ENCODE measurements around the gene KIAA1755. TPM values are rescaled to one million over a fixed set of nuclear protein-coding genes. Genes with fewer than 3 reads are reported as not detected.
A peak's percentile ranks its signal among the peaks of the same experiment; 100 is the strongest.

Gene KIAA1755
- total RNA-seq, 2 donors from 2014 or later, result not detected

GRCh38 chr20:38199501-38200390, 60.8 kb downstream of the KIAA1755 start:
- Mint-ChIP-seq H3K4me3 (no peak overlapping the region), H3K36me3 (no peaks in the 10 kb centered on the region), H3K27me3 (peaks cover 3 to 23% of the 10 kb centered on the region in 2 donors), H3K27ac (no peak overlapping the region), H3K9me3 (no peaks in the 10 kb centered on the region), H3K4me1 (ENCODE audit: low read depth in 2 of 2) (no peaks in the 10 kb centered on the region)
- DNase-seq (ENCODE audit: low spot score) (peak; percentile 46), ATAC-seq (no peak)

GRCh38 chr20:38198238-38198861, 62.2 kb downstream of the KIAA1755 start:
- Mint-ChIP-seq H3K4me3 (no peak overlapping the region), H3K4me1 (ENCODE audit: low read depth in 2 of 2) (no peaks in the 10 kb centered on the region), H3K27ac (no peak overlapping the region), H3K9me3 (no peaks in the 10 kb centered on the region), H3K36me3 (peaks cover 4% of the 10 kb centered on the region), H3K27me3 (peaks cover 0 to 26% of the 10 kb centered on the region in 2 donors)
- peak; percentile 56 for DNase-seq (ENCODE audit: low spot score)
- ATAC-seq, result no peak

- H3K27ac Mint-ChIP-seq, result no peak overlapping the region
- H3K4me1 Mint-ChIP-seq (ENCODE audit: low read depth in 2 of 2), result no peaks in the 10 kb centered on the region
- no peak overlapping the region for H3K4me3 Mint-ChIP-seq
- peaks cover 0 to 26% of the 10 kb centered on the region in 2 donors for H3K27me3 Mint-ChIP-seq
- H3K36me3 Mint-ChIP-seq, result peaks cover 4% of the 10 kb centered on the region
- no peaks in the 10 kb centered on the region for H3K9me3 Mint-ChIP-seq
- DNase-seq (ENCODE audit: low spot score) (peak; percentile 18), ATAC-seq (no peak)
Observed at GRCh38 chr20:38197619-38198018, 62.9 kb downstream of the KIAA1755 start.

GRCh38 chr20:38197217-38197616, 63.3 kb downstream of the KIAA1755 start:
- DNase-seq (ENCODE audit: low spot score) (peak; percentile 32), ATAC-seq (no peak)
- Mint-ChIP-seq H3K9me3 (no peaks in the 10 kb centered on the region), H3K4me3 (no peak overlapping the region), H3K27ac (no peak overlapping the region), H3K36me3 (peaks cover 4% of the 10 kb centered on the region), H3K4me1 (ENCODE audit: low read depth in 2 of 2) (no peaks in the 10 kb centered on the region), H3K27me3 (peaks cover 0 to 23% of the 10 kb centered on the region in 2 donors)

GRCh38 chr20:38196592-38196991, 63.9 kb downstream of the KIAA1755 start:
- Mint-ChIP-seq H3K36me3 (peaks cover 4% of the 10 kb centered on the region), H3K27me3 (peaks cover under 1 to 17% of the 10 kb centered on the region in 2 donors)
- DNase-seq (ENCODE audit: low spot score), result peak; percentile 47

GRCh38 chr20:38196076-38196475, 64.5 kb downstream of the KIAA1755 start:
- no peaks in the 10 kb centered on the region for H3K4me1 Mint-ChIP-seq (ENCODE audit: low read depth in 2 of 2)
- no peaks in the 10 kb centered on the region for H3K9me3 Mint-ChIP-seq
- H3K4me3 Mint-ChIP-seq, result no peak overlapping the region
- H3K27ac Mint-ChIP-seq, result no peak overlapping the region
- ATAC-seq (no peak), DNase-seq (ENCODE audit: low spot score) (peak; percentile 20)
- peaks cover 4% of the 10 kb centered on the region for H3K36me3 Mint-ChIP-seq
- H3K27me3 Mint-ChIP-seq, result peaks cover 5 to 17% of the 10 kb centered on the region in 2 donors

More at GRCh38 chr20:38196592-38196991, 63.9 kb downstream of the KIAA1755 start:
- no peak for ATAC-seq
- Mint-ChIP-seq H3K4me3 (no peak overlapping the region), H3K4me1 (ENCODE audit: low read depth in 2 of 2) (no peaks in the 10 kb centered on the region), H3K9me3 (no peaks in the 10 kb centered on the region), H3K27ac (no peak overlapping the region)

- no peak overlapping the region for H3K4me3 Mint-ChIP-seq
- peaks cover 4% of the 10 kb centered on the region for H3K36me3 Mint-ChIP-seq
- DNase-seq (ENCODE audit: low spot score) (peak; percentile 34), ATAC-seq (no peak)
- no peaks in the 10 kb centered on the region for H3K4me1 Mint-ChIP-seq (ENCODE audit: low read depth in 2 of 2)
- no peak overlapping the region for H3K27ac Mint-ChIP-seq
- peaks cover 5 to 17% of the 10 kb centered on the region in 2 donors for H3K27me3 Mint-ChIP-seq
- no peaks in the 10 kb centered on the region for H3K9me3 Mint-ChIP-seq
Observed at GRCh38 chr20:38195521-38195920, 65.0 kb downstream of the KIAA1755 start.

GRCh38 chr20:38194971-38195504, 65.5 kb downstream of the KIAA1755 start:
- DNase-seq (ENCODE audit: low spot score) (no peak), ATAC-seq (no peak)
- peaks cover 5 to 17% of the 10 kb centered on the region in 2 donors for H3K27me3 Mint-ChIP-seq
- H3K4me3 Mint-ChIP-seq, result no peak overlapping the region
- peaks cover 4% of the 10 kb centered on the region for H3K36me3 Mint-ChIP-seq
- H3K9me3 Mint-ChIP-seq, result no peaks in the 10 kb centered on the region
- H3K4me1 Mint-ChIP-seq (ENCODE audit: low read depth in 2 of 2), result no peaks in the 10 kb centered on the region
- H3K27ac Mint-ChIP-seq, result no peak overlapping the region

GRCh38 chr20:38193586-38194105, 66.9 kb downstream of the KIAA1755 start:
- H3K4me3 Mint-ChIP-seq, result no peak overlapping the region
- no peaks in the 10 kb centered on the region for H3K4me1 Mint-ChIP-seq (ENCODE audit: low read depth in 2 of 2)
- H3K9me3 Mint-ChIP-seq, result no peaks in the 10 kb centered on the region
- DNase-seq (ENCODE audit: low spot score), result peak; percentile 26
- peaks cover 4% of the 10 kb centered on the region for H3K36me3 Mint-ChIP-seq
- H3K27me3 Mint-ChIP-seq, result peaks cover 5 to 22% of the 10 kb centered on the region in 2 donors
- H3K27ac Mint-ChIP-seq, result no peak overlapping the region
- no peak for ATAC-seq

GRCh38 chr20:38192323-38192885, 68.1 kb downstream of the KIAA1755 start:
- ATAC-seq (no peak), DNase-seq (ENCODE audit: low spot score) (no peak)
- no peak overlapping the region for H3K27ac Mint-ChIP-seq
- peaks cover 9 to 28% of the 10 kb centered on the region in 2 donors for H3K27me3 Mint-ChIP-seq
- H3K4me3 Mint-ChIP-seq, result no peak overlapping the region
- no peaks in the 10 kb centered on the region for H3K9me3 Mint-ChIP-seq
- H3K36me3 Mint-ChIP-seq, result peaks cover 4% of the 10 kb centered on the region
- H3K4me1 Mint-ChIP-seq (ENCODE audit: low read depth in 2 of 2), result no peaks in the 10 kb centered on the region

- Mint-ChIP-seq H3K4me1 (ENCODE audit: low read depth in 2 of 2) (no peaks in the 10 kb centered on the region), H3K27me3 (peaks cover 10 to 21% of the 10 kb centered on the region in 2 donors), H3K4me3 (no peak overlapping the region), H3K27ac (no peak overlapping the region), H3K36me3 (peaks cover 4% of the 10 kb centered on the region), H3K9me3 (no peaks in the 10 kb centered on the region)
- ATAC-seq, result no peak
- peak; percentile 22 for DNase-seq (ENCODE audit: low spot score)
Observed at GRCh38 chr20:38191654-38192053, 68.9 kb downstream of the KIAA1755 start.

GRCh38 chr20:38190936-38191371, 69.6 kb downstream of the KIAA1755 start:
- Mint-ChIP-seq H3K27me3 (peaks cover 11 to 21% of the 10 kb centered on the region in 2 donors), H3K36me3 (peaks cover 4% of the 10 kb centered on the region), H3K4me1 (ENCODE audit: low read depth in 2 of 2) (no peaks in the 10 kb centered on the region), H3K27ac (no peak overlapping the region), H3K4me3 (no peak overlapping the region), H3K9me3 (no peaks in the 10 kb centered on the region)
- peak; percentile 6 for DNase-seq (ENCODE audit: low spot score)
- ATAC-seq, result peak; percentile 24 to 28

GRCh38 chr20:38190166-38190565, 70.4 kb downstream of the KIAA1755 start:
- H3K36me3 Mint-ChIP-seq, result peaks cover 4% of the 10 kb centered on the region
- no peak for ATAC-seq
- H3K27me3 Mint-ChIP-seq, result peaks cover 14 to 21% of the 10 kb centered on the region in 2 donors

More at GRCh38 chr20:38190166-38190565, 70.4 kb downstream of the KIAA1755 start:
- DNase-seq (ENCODE audit: low spot score), result no peak
- H3K27ac Mint-ChIP-seq, result no peak overlapping the region
- no peaks in the 10 kb centered on the region for H3K9me3 Mint-ChIP-seq
- H3K4me1 Mint-ChIP-seq (ENCODE audit: low read depth in 2 of 2), result no peaks in the 10 kb centered on the region
- no peak overlapping the region for H3K4me3 Mint-ChIP-seq

Measured in natural killer cell treated with Interleukin-12 subunit alpha and Interleukin-12 subunit beta and Interleukin-15 and Interleukin-18, amount 100 ng/mL, for 72 hours (primary cell).